HG03565 (cell line): ENCODE data around the gene FBXO38.

Experiments
- ATAC-seq: cut with Tn5 transposase; IDR thresholded peaks from one replicate; pipeline ENCODE4 v1.9.1; 2021; ENCODE audit warnings: mild to moderate bottlenecking, moderate library complexity; ENCODE audit not compliant: unreplicated experiment

FBXO38 gene

GRCh38 chr5:148425808-148426207 lies 42.0 kb downstream of the FBXO38 start:
- ATAC-seq, result no peak

DNA sequence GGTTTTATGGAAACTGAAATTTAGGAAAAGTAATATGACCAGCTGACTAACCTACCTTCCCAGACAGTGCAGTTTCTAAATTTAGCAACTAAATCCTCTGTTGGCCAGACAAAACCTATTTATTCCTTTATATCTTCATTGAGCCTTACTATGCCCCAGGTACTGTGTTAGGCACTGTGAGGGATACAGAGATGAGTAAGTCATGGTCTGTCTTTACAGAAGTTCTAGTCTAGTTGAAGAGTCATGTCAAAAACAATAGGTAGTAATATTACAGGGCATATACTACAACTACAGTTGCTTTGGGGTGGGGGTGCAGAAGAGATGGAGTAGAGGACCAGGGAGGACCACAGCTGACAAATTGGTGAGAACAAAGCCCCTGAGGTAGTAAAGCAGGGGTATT lies 42.8 kb downstream of the FBXO38 start:
- no peak for ATAC-seq

GRCh38 chr5:148427370-148428042 lies 43.7 kb downstream of the FBXO38 start:
- no peak for ATAC-seq

DNA sequence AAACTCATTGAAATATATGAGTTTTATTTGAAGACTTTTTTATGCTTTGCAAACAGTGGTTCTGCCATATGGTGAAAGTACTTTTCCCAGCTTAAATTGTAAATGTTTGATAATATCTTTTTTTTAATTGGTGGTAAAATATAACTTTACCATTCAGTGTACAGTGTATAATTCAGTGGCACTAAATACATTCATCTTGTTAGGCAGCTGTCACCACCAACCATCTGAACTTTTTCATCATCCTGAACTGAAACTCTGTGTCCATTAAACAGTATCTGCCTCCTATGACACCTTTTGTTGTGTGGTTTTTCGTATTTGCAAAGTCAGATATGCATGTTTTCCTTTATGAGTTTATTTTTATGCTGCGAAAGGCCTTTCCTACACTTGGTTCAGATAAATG lies 45.1 kb downstream of the FBXO38 start:
- ATAC-seq, result no peak

GRCh38 chr5:148433826-148434225 lies 50.1 kb downstream of the FBXO38 start:
- no peak for ATAC-seq

- ATAC-seq, result no peak
Observed at GRCh38 chr5:148436029-148436428, 52.3 kb downstream of the FBXO38 start.

DNA sequence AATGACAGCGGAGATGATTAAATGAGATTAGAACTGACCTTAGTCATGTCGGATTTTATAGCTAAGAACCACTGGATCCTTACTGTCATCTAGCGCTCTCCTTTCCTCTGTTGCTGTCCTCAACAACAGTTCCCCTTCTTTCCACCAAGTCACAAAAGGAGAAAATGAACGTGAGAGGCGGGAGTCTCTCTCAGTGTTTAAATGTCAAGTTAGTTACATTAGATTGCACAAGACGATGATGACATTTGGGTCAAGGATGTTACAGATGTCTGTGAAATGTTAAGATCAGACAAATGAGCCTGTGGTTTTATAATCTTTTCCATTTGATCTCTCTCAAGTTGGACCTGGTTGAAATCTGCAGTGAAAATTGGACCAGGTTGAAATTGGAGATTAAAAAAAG lies 53.5 kb downstream of the FBXO38 start:
- no peak for ATAC-seq

DNA sequence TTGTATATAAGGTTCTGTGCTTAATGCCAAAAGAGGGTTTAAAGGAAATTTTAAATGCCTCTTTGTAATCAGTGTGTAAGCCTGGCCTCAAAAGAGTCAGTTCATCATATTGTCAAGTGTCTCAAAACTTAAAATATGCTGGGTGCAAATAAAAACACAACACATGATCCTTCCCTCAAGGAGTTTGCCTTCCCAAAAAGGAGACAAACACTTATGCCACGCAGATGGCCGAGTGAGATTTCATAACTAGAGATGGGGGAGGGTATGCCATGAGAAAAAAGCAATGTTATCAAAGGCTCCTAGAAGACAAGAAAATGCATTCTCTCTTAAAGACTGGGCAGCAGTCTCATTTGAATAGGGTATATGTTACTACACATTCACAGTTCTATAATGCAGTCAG lies 55.2 kb downstream of the FBXO38 start:
- no peak for ATAC-seq

DNA sequence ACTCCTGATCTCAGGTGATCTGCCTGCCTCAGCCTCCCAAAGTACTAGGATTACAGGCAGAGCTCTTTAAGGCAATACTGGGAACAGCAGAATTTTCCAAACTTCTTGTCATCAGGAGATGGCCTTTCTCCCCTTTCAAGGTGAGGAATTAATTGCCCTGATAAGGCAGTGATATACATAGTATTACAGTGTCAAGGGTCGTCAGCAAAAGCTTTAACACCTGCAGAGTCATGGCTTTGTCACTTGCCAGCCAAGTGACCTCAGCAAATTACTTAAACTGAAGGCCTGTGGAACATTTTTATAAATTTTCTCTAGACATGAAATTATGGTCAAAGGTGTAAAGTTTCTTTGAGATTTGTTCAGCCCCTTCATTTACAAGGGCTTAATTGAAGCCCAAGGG lies 59.5 kb downstream of the FBXO38 start:
- ATAC-seq, result no peak

DNA sequence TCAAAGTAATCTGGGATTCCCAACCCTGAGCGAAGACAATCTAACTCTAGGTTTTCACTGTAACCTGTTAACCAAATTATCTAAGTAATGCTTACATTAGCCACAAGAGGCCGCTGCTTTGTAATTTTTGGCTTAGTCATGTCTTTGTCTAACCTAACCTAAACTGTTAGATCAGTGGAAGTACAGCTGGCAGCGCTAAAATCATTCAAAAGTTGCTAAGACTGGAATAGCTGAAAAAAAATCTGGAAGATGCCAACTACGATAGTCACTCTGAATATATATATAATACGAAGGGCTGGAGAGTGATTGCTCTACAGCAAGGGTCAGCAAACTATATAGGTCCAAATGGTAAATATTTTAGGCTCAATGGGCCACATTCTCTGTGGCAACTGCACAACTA lies 60.2 kb downstream of the FBXO38 start:
- ATAC-seq, result peak; percentile 94

GRCh38 chr5:148445578-148445977 lies 61.8 kb downstream of the FBXO38 start:
- no peak for ATAC-seq

DNA sequence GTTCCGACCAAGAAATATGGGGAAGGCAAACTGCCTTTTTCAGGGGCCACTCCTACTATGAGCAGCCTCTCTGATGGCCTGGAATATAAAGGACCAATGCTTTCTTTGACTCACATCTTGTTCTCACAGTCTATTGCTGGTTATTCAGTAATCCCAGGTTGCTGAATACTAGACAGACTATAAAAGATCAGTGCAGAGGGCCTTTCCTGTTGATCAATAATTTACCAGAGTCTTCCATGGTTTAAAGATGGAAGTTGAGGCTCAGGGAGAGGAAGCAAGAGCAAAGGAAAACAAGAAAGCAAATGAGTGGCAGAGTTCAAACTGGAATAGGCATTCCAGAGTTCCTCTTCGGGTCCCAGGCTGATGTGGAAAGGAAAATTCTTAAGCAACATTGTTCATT lies 62.9 kb downstream of the FBXO38 start:
- ATAC-seq, result no peak

DNA sequence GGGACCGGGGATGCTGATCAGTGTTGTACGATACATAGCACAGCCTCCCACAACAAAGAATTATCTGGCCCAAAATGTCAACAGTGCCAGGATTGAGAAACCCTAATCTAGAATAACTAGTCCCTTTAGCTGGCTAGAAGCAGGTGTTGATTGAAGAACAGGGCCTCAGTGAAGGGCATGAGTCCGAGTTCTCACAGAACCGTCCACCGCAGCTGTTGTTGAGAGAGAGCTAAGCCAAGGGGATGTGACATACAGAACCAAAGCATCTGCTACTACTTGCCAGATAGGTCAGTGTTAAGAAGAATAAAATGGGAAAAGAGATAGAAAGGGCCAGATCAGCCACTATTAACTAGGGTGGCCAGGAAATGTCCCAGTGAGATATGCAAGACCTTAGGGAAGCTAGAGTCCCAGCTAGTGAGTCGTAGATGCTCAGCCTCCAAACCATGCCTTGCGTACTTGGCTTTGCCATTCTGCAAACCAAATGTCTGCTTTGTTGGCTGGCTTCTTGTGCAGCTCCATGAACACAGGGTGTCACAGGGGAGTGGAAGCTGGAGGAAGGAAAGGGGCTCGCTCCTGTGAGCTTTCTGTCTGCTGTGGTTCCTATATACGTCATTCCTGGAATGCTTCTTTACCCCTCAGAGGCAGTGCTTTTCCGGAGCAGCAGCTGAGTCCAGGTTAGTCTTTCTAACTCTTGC lies 68.9 kb downstream of the FBXO38 start:
- no peak for ATAC-seq

DNA sequence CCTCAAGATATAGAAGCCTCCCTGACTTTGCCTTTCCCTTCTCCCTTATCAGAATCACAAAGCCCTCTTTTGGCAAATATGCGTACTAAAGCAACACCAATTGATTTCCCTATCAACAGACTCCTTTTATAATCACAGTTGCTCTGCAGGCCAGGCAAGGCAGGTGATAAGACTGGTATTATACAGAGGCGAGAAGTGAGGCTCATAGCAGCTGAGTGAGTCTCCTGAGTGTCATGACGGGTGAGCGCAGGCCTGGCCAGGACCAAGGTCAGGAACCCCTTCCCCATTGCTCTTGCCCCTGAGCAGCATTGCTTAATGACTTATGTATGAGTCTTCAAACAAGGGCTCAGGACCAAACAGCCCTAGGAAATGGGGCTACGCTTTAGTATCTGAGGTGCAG lies 70.8 kb downstream of the FBXO38 start:
- ATAC-seq, result no peak

GRCh38 chr5:148455185-148455584 lies 71.4 kb downstream of the FBXO38 start:
- no peak for ATAC-seq

GRCh38 chr5:148457183-148457620 lies 73.4 kb downstream of the FBXO38 start:
- peak; percentile 55 for ATAC-seq

- ATAC-seq, result no peak
Observed at GRCh38 chr5:148458036-148458888, 74.5 kb downstream of the FBXO38 start.

DNA sequence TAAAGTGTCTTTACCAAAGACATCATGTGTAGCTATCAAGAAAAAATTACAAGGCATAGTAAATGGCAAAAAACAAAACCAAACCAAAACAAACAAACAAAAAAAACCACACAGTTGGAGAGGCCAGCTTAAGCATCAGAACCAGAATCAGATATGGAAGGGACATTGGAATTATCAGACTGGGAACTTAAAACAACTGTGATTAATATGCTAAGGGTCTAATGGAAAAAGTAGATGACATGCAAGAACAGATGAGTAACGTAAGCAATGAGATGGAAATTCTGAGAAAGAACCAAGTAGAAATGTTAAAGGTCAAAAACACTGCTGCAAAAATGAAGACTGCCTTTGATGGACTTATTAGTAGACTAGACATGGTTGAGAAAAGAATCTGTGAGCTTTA lies 75.9 kb downstream of the FBXO38 start:
- ATAC-seq, result no peak

GRCh38 chr5:148465381-148466235 lies 81.8 kb downstream of the FBXO38 start:
- no peak for ATAC-seq

GRCh38 chr5:148466236-148466580 lies 82.5 kb downstream of the FBXO38 start:
- no peak for ATAC-seq

GRCh38 chr5:148467958-148468357 lies 84.2 kb downstream of the FBXO38 start:
- no peak for ATAC-seq
